CD1c-positive myeloid dendritic cell (primary cell): ENCODE measurements around the gene FDXR.

Source experiments
- DNase-seq: peaks from one replicate; pipeline ENCODE4 v3.0.0-alpha.2; 2016; ENCODE audit errors: extremely low spot score

The FDXR gene

GRCh38 chr17:74836691-74837467, 35.9 kb downstream of the FDXR start:
- no peak for DNase-seq

- DNase-seq: no peak
These were observed 36.6 kb downstream of the FDXR start for GRCh38 chr17:74836191-74836590.

DNA sequence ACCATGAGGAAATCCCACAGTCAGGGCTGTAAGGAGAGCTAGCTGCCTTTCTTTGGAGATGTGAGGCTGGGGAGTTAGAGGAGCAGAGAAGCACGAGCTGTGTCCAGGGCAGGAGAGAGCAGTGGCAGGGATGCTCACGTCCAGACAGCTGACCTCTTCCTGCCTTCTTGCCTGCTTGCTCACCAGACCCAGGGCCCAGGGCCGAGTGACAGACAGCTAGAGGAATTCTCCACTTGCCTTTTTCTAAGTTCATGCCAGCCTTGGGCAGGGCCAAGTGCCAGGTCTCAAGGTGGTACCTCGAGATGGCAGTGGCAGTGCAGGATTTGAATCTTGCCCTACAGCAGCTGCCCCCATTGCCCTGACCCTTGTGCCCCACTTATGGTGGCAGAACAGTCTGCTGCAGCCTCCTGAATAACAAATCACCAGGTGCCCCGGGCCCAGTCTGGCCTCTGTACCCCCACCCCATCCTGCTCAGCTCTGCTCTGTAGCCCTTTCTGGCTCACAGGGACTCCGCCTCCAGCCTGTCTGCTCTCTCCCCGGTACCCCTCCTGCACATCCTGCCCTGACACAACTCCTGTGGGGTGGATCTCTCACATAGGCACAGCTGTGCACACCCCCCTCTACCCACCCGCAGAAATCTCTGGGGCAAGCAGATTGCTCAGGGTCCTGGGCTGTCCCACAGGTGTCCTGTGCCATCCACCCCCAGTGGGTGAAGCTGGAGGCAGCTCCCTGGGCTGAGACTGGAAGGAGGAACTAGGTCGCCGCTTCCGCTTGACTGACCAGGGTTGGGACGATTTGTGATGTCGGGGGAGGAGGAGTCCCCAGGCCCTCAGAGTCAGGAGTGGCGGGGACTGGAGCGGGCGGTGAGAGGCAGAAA, 39.1 kb downstream of the FDXR start:
- DNase-seq: peak; percentile 55

DNA sequence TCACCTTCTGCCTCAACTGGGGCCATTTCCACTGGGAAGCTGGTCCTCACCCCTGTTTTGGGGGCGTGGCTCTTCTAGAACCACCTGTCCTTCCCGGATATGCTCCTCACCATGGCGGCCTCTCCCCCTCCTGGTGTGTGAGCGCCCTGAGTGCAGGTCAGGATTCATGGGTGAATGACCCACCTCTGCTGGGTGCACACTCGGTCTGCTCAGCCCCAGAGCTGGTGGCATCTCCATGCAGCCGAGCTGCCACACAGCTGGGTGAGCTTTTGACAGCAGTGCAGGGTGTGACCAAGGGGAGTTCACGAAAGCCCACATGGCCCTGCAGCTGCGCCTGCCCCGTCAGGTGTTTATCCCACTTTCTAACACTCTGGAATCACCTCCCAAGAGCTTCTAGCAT, 40.4 kb downstream of the FDXR start:
- DNase-seq: no peak

DNA sequence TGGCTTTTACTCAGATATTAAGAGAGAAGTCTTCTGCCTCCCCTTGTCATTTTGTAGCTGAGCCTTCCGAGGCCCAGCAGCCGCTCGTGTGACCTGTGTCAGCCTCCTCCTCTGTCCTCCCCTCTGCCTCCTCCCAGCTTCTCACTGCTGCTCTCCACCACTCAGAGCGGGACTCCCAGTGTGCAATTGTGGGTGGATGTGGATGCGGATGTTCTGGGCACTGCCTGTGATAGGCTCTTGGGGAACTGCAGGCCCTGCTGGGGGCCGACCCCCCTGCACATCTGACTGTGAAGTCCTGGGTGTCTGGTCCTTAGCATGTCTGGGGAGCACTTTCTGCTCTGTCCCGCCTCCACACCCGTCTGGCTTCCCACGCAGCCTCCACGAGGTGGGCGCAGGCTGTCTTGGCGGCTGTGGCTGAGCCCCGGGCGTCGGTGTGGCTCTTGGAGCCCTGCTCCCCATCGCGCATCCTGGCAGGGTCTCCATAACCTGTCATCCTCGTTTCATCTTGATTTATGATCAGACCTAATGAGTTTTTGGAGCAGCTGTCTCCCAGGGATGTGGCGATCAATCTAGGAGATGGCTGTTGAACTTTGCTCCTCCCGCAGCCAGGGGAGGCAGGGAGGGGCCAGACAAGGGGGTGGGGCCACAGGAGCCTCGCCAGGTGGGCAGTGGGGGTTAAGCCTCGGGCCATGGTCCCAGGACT, 41.2 kb downstream of the FDXR start:
- DNase-seq: no peak

GRCh38 chr17:74830861-74831260, 41.9 kb downstream of the FDXR start:
- DNase-seq: no peak

DNA sequence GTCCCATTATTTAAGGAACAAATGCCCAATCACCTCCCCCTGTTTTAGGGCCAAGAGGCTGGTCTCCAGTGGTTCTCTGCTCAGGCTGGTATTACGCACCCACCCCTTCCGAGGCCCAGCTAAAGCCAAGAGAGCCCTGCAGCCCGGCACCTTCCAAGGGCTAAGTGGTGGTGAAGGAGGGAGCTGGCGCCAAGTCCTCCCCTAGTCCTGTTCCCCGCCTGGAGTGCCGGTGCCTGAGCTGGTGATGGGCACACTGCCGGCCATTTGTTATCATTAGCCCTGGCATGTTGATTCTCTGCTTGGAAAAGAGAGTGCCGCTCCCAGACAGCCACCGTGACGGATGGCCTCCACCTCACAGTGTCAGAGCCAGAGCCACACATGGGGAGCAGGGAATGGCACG, 45.0 kb downstream of the FDXR start:
- DNase-seq: no peak

DNA sequence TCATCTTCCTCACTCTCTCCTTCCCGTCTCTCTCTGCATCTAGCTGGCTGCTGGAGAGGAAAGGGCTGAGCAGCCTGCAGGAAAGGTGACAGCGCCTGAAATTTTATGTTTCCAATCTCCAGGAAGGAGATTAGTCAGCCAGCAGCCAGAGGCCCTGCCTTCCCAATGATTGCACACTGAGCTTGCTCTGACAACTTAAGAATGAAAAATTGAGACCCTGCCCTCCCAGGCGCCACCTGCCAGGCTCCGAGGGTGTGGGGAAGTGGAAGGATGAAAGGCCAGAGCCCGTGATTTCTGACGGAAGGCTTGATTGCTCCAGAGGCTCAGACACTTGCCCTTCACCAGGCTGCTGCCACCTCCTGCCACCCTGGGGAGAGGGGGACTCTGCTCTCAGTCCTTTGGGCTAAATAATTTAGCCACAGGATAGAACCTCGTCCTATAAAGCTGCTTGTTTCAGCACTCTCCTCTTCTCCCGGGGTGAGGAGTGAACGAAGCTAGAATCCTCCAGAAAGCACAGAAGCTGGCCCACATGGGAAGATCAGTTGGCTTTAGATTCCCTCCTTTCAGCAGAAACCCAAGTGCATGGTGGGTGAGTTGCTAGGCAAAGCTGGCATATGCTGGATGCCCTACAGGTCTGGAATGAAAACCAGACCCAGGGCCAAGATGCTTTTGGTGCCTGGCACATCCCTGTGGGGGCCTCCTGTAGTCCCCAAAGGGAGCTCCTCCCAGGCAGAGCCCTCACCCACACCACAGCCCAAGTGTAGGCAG, 46.7 kb downstream of the FDXR start:
- no peak for DNase-seq

DNA sequence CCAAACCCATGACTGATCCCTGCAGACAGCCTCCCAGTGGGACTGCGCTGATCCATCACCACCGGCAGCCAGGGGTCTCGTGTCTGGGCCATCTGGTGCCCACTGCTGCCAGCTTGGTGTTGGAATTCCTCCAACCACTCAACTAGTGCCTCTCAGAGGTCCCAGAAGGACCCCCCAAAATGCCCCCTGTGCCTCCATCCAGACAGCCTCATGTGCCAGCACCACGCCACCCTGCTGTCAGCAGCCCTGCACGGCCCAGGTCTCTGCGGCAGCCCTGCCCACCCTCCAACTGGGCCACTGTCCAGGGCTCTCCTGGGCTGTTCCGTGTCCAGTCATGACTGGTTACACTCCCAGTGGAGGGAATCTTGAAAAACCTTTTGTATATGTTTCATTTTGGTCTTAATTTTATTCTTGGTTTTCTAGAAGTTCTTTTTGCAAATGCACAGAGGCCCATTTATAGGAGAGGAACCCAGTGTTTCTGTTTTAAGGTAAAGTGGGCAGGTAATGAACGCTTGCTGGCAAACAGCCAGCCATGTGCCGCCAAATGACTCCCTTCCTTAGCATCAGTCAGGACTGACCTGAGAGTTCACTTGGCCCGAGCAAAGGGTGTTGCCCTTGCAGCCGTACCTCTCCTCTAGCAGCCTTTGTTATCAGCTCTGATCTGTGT, 47.7 kb downstream of the FDXR start:
- DNase-seq: no peak

- no peak for DNase-seq
These were observed 49.8 kb downstream of the FDXR start for GRCh38 chr17:74822939-74823367.

DNA sequence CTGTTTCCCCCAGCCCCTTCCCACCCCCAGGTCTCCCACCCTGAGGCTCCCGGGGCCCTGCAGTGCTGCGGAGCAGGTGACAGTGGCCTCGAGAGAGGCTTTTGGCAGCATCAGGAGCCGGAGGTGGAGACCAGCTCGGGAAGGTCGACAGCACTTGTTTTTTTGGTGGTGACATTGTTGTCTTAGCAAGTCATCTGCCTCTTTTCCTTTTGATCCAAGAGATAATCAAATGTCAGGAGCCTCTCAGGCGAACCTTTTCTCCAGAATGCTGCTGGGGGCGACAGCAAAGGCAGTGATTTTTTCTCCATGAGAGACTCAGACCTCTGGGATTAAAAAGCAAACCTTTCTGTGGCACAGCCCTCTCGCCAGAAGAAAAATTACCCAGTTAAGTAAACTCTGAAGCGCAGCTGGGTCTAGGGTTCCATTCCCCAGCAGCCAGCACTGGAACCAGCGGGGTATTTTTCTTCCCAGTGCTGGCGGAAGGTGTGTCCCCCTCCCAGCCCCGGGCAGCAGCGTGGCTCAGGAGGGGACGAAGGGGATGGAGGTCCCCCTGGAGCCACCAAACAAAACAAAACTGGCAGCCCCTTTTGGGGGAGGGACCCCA, 50.4 kb downstream of the FDXR start:
- no peak for DNase-seq

GRCh38 chr17:74821655-74822334, 51.0 kb downstream of the FDXR start:
- DNase-seq: no peak

DNA sequence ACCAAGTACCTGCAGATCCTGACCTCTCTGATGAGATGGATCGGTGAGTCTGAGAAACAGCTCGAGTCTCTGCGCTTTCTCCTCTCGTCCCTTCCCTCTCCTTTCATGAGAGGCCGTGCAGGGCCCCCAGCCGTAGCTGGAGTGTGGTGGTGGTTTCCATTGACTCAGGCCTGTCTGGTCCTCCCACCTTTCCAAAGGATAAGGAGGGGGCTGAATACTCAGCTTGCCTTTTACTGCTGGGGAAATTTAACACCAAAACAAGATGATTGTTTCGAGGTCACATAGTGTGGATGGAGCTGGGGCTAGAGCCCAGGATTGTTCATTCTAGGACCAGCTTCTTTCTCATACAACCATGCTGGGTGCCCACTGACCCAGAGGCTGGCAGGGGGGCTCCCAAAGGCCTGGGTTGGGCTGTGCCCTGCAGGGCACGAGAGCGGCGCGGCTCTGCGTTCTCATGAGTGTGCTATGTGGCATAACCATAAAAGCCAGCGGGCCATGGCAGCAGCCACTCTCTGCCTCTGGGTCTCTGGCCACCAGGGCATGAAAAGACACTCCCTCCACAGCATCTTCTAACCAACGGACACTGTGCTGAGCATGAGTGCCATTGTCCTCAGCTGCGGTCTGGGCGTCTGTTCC, 52.9 kb downstream of the FDXR start:
- DNase-seq: no peak

DNA sequence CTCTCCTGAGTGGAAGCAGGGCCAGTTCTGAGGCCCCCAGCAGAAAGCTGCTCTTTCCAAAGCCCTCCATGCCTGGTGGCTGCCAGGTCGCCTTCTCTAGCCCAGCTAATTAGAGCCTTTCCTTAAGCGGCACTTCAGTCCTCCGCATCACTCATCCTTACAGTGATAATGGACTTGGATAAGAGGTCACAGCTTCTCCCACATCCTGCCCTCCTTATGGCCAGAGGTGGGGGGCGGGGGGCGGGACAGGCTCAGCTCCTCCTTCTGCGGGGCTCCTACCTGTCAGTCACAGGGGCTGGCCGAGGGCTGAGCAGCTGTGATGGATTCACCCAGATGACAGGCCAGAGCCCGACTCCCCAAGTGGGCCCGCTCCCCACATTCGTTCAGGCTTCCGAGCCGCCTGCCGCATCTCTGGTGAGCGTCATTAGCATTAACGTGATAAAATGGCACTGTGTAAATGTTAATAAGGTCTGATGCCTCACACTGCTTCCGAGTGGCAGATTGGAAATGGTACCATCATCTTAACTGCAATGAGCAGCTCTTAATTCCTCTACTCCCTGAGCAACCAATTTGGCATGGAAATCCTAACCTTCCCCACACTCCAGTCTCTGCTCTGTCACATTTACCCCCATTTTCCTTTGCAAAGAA, 54.4 kb downstream of the FDXR start:
- no peak for DNase-seq

DNA sequence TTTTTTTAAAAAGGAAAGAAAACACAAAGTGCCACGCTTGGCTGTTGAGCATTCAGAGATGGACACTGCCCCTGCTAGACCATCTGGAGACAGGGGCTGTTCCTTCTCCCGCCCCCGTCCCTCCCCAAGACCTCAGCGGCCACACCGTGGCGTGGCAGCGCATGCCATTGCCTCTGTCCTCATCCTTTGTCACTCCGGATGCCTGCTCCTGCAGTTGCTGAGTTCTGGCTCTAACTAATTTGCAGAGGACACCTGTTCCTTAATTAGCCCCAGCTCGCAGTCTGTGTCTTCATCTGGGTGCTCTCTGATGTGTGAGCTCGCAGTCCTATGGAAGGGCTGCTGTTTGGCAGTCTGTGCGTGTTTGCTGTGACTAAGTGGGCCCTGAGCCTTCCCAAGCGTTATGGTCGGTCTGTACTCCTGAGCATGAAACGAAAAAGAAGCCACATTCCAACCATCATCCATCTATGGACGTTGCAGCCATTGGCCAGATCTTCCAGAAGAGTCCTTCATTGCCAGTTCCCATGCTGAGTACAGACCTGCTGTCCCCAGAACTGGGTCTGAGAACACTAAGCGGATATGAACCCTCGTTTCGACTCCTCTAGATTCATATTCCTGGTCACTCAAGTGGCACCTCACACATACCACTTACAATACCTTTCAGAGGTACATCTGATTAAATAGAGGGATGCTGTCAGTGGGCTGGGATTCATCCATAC, 55.7 kb downstream of the FDXR start:
- no peak for DNase-seq

GRCh38 chr17:74815550-74816370, 57.0 kb downstream of the FDXR start:
- DNase-seq: no peak

GRCh38 chr17:74815067-74815466, 57.7 kb downstream of the FDXR start:
- DNase-seq: no peak

GRCh38 chr17:74814453-74814852, 58.3 kb downstream of the FDXR start:
- DNase-seq: no peak
